HK-2 (cell line): Measurements from ENCODE around the gene NEK8.
A peak's percentile ranks its signal among the peaks of the same experiment; 100 is the strongest.
"Not testable (repeated sequence)": the region's sequence is repeated elsewhere in the genome, so short reads cannot be mapped to it uniquely, and the experiment has no call there.

Experiments used
- DNase-seq: peaks from one replicate; pipeline ENCODE4 v3.0.0-alpha.2; 2018; ENCODE audit not compliant: unreplicated experiment

The NEK8 gene

DNA sequence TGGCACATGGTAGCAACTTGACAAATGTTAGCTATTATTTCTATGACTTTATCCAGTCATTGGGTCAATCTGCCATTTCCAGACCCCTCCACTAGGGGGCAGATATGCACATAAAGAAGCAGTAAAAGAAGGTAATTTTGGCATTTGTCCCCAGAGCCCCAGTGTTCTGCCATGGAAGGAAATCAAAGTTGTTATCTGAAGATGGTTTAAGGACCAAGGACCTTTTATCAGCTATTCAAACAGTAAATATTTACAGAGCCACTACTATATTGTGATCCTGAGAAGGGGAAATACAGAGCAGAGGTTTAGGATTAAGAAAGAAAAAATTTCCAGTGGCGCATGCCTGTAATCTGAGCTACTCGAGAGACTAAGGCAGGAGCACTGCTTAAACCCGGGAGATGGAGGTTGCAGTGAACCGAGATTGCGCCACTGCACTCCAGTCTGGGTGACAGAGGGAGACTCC lies 35.2 kb downstream of the NEK8 start:
- DNase-seq: peak; percentile 66

DNA sequence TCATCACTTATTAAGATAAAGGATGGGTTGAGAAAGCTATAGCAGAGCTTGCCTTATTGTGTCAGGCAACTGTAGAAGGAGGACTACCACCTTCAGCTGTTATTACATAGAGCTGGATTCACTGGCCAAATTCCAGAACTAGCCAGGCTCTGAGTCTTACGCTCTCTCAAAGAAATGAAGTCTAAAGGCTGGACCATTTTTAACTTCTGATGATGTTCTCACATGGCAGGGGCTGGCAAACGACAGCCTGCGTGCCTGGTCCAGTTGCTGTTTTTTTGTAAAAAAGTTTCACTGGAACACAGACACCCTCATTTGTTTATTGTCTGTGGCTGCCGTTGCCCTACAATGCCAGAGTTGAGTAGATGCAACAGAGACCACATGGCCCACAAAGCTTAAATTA lies 36.5 kb downstream of the NEK8 start:
- no peak for DNase-seq

DNA sequence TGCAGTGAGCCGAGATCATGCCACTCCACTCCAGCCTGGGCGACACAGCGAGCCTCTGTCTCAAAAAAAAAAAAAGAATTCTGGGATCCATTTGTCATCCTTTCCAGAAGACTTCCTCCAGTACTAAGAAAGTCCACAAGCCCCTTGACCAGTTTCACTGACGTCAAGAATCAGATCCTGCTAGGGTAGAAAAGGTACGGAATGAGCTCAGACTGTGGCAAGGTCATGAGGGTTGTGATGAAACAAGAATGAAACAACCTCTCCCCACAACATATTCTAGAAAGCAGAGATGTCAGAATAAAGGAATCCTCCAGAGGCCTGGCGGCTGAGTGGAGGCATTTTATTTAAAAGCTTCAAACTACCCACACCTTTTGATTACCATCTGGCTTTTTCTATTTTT lies 45.1 kb downstream of the NEK8 start:
- no peak for DNase-seq

DNA sequence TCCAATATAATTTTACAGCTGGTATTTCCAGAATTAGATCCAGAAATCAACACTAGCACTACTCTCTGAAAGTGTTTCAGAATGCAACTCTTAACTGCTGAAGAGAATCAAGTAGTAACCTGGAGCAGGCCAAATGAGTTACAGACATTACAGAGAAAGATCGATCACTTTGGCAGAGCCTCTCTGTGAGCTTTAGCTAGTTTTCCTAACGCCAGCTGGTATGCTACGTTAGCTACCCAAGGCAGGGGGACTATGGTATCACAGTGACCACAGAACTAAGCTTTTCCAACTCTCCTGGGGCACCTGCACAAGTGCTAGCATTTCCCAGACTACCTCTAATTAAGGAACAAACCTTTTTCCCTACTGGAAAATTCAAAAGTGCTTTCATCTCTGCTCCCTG lies 45.6 kb downstream of the NEK8 start:
- no peak for DNase-seq

DNA sequence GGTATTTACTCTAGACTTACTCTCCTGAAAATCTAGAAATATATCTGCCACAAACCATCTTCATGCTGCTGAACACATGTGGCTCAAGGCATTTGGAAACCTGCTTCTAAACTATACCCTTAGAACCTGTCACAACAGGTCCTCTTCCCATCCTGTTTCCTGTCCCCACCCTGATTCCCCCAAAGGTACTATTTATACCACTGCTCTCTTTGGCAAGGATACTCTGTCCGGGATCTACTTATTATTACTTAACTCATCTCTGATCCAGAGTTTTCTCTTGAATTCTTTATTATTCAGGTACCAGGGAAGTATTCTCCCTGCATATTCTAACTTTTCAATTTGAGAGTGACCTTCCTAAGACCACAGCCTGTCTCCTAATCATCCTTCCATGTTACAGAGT lies 48.6 kb downstream of the NEK8 start:
- no peak for DNase-seq

DNA sequence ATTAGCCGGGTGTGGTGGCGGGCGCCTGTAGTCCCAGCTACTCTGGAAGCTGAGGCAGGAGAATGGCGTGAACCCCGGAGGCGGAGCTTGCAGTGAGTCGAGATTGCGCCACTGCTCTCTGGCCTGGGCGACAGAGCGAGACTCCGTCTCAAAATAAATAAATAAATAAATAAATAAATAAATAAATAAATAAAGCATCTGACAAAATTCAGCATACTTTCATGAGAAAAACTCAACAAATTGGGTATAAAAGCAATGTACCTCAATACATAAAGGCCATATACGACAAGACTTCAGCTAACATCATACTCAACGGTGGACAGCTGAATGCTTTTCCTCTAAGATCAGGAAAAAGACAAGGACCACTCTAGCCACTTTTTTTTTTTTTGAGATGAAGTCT lies 51.0 kb downstream of the NEK8 start:
- not testable (repeated sequence) for DNase-seq

DNA sequence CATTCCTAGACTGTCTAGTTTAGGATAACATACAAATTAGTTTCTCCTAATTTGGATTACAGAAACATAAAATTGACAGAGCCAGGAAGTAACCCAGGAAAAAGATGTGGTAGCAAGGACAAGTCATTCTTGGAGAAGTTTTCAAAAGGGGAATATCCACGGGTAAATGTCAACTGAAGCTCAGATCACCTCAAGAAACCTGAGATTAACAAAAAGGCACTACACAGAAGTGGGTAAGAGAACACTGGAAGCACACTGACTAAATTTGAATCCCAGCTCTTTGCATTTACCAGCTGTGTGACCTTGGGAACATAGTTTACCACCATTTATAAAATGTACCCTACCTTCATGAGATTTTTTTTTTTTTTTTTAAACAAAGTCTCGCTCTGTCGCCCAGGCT lies 54.6 kb downstream of the NEK8 start:
- DNase-seq: no peak

DNA sequence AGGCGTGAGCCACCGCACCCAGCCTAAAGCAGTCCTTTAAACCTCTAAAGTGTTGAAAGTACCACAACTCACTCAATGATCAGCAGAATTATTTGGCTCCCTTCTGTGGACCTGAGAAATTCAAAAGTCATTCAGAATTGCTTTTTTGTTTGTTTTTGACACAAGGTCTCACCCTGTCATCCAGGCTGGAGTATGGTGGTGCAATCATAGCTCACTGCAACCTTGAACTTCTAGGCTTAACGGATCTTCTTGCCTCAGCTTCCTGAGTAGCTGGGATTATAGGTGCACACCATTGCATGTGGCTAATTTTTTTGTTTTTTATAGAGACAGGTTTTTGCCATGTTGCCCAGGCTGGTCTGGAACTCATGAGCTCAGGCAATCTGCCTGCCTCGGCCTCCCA lies 59.5 kb downstream of the NEK8 start:
- no peak for DNase-seq
